Bronchial epithelial cell (primary cell): Measurements from ENCODE around the gene HGF. TPM values are rescaled to one million over a fixed set of nuclear protein-coding genes. Genes with fewer than 3 reads are reported as not detected.

Source experiments
- DNase-seq: peaks from one replicate; pipeline ENCODE4 v3.0.0-alpha.2; 2010; ENCODE audit warnings: low read depth
- FAIRE-seq: peaks from 2 replicates; lab custom pipeline; 2011; peaks lifted over from hg19 to GRCh38; lab: Jason Lieb, UNC
- H3K27me3 ChIP-seq: 2 replicates; pipeline ENCODE4 v1.5.1; 2011; ENCODE audit warnings: low read length; ENCODE audit not compliant: control insufficient read depth, insufficient read depth
- H3K36me3 ChIP-seq: 2 replicates; pipeline ENCODE4 v1.5.1; 2011; ENCODE audit warnings: low read length; ENCODE audit not compliant: control insufficient read depth, insufficient read depth
- H3K4me3 ChIP-seq: 2 replicates; pipeline ENCODE4 v1.5.1; 2011; ENCODE audit warnings: mild to moderate bottlenecking, low read depth, low read length, control low read depth
- CTCF ChIP-seq: IDR thresholded peaks from 2 replicates; pipeline ENCODE4 v1.5.1; 2011; ENCODE audit warnings: mild to moderate bottlenecking, moderate library complexity, low read length, control low read depth, inconsistent platforms; ENCODE audit not compliant: insufficient read depth, severe bottlenecking
- total RNA-seq: library from RNA; depleted of rRNA; stranded (reverse); fragments of >200 nt; gene quantifications from 2 replicates; pipeline ENCODE4 v1.2.1, GENCODE V29; 2014

Gene HGF
- total RNA-seq, 1 donor from 2014 or later = 3.7 TPM

- FAIRE-seq = no peak
- Histone ChIP-seq H3K36me3 (no peaks in the 10 kb centered on the region), H3K27me3 (no peaks in the 10 kb centered on the region), H3K4me3 (no peak overlapping the region)
- TF ChIP-seq CTCF = no peak
- DNase-seq = no peak
Measured at GRCh38 chr7:81704595-81704994, 65.3 kb downstream of the HGF start.

- Histone ChIP-seq H3K27me3 (no peaks in the 10 kb centered on the region), H3K4me3 (no peak overlapping the region), H3K36me3 (no peaks in the 10 kb centered on the region)
- FAIRE-seq (no peak), DNase-seq (no peak)
- TF ChIP-seq CTCF = no peak
Measured at GRCh38 chr7:81698965-81699364, 70.9 kb downstream of the HGF start.

GRCh38 chr7:81694711-81695110, 75.1 kb downstream of the HGF start:
- Histone ChIP-seq H3K27me3 (no peaks in the 10 kb centered on the region), H3K36me3 (no peaks in the 10 kb centered on the region), H3K4me3 (no peak overlapping the region)
- FAIRE-seq = no peak
- no peak for TF ChIP-seq CTCF
- DNase-seq = no peak

GRCh38 chr7:81693894-81694293, 76.0 kb downstream of the HGF start:
- no peak for FAIRE-seq
- no peaks in the 10 kb centered on the region for H3K36me3 ChIP-seq
- H3K4me3 ChIP-seq = no peak overlapping the region
- no peak for TF ChIP-seq CTCF
- peak; percentile 11 for DNase-seq
- H3K27me3 ChIP-seq = no peaks in the 10 kb centered on the region

GRCh38 chr7:81693080-81693479, 76.8 kb downstream of the HGF start:
- no peaks in the 10 kb centered on the region for H3K27me3 ChIP-seq
- FAIRE-seq = no peak
- no peak for TF ChIP-seq CTCF
- no peak for DNase-seq
- H3K4me3 ChIP-seq = no peak overlapping the region
- no peaks in the 10 kb centered on the region for H3K36me3 ChIP-seq

- no peaks in the 10 kb centered on the region for H3K36me3 ChIP-seq
- no peak overlapping the region for H3K4me3 ChIP-seq
- peak; percentile 86 for DNase-seq
- no peak for TF ChIP-seq CTCF
- FAIRE-seq = no peak
- H3K27me3 ChIP-seq = no peaks in the 10 kb centered on the region
Measured at GRCh38 chr7:81692146-81692905, 77.5 kb downstream of the HGF start.
